SK-N-SH treated with all-trans-retinoic acid at 6 μM for 48 hours (cell line): ENCODE data around the gene CIBAR2.
"Not testable (repeated sequence)": the region's sequence is repeated elsewhere in the genome, so short reads cannot be mapped to it uniquely, and the experiment has no call there.

Experiments used
- ARNTL ChIP-seq: fragments of 450-650 bp; formaldehyde crosslinking; IDR thresholded peaks from 2 replicates; pipeline ENCODE4 v1.5.0; 2020; ENCODE audit warnings: low read depth, mild to moderate bottlenecking, moderate library complexity, borderline replicate concordance
- CREB5 ChIP-seq: fragments of 250-450 bp; sonication (Bioruptor Pico); IDR thresholded peaks from 2 replicates; pipeline ENCODE4 v1.5.1; 2020; ENCODE audit warnings: low read depth, mild to moderate bottlenecking, moderate library complexity
- CSDC2 ChIP-seq: fragments of 250-450 bp; sonication (Bioruptor Pico); IDR thresholded peaks from 2 replicates; pipeline ENCODE4 v1.5.0; 2020; ENCODE audit warnings: mild to moderate bottlenecking, moderate library complexity
- ESRRG ChIP-seq: fragments of 250-450 bp; sonication (Bioruptor Pico); IDR thresholded peaks from 2 replicates; pipeline ENCODE4 v1.6.1; 2021; ENCODE audit warnings: mild to moderate bottlenecking
- OSR1 ChIP-seq: fragments of 250-450 bp; sonication (Bioruptor Pico); IDR thresholded peaks from 2 replicates; pipeline ENCODE4 v1.8.0; 2022; ENCODE audit warnings: moderate library complexity, mild to moderate bottlenecking, inconsistent platforms
- PATZ1 ChIP-seq: fragments of 250-450 bp; sonication (Bioruptor Pico); IDR thresholded peaks from 2 replicates; pipeline ENCODE4 v1.8.0; 2020; ENCODE audit warnings: mild to moderate bottlenecking, moderate library complexity, borderline replicate concordance
- RARB ChIP-seq: fragments of 250-450 bp; sonication (Bioruptor Pico); IDR thresholded peaks from 2 replicates; pipeline ENCODE4 v1.8.0; 2021; ENCODE audit warnings: mild to moderate bottlenecking, moderate library complexity
- TCF4 ChIP-seq: fragments of 250-450 bp; sonication (Bioruptor Pico); IDR thresholded peaks from 2 replicates; pipeline ENCODE4 v1.8.0; 2021; ENCODE audit warnings: mild to moderate bottlenecking, moderate library complexity, borderline replicate concordance
- ZC3H10 ChIP-seq: fragments of 250-450 bp; sonication (Bioruptor Pico); IDR thresholded peaks from 2 replicates; pipeline ENCODE4 v1.5.1; 2021; ENCODE audit warnings: mild to moderate bottlenecking, moderate library complexity
- ZFP3 ChIP-seq: fragments of 250-450 bp; sonication (Bioruptor Pico); IDR thresholded peaks from 2 replicates; pipeline ENCODE4 v1.5.0; 2020; ENCODE audit warnings: mild to moderate bottlenecking, moderate library complexity
- ZNF8 ChIP-seq: fragments of 450-650 bp; formaldehyde crosslinking; IDR thresholded peaks from 2 replicates; pipeline ENCODE4 v1.5.0; 2020; ENCODE audit warnings: mild to moderate bottlenecking, moderate library complexity

GRCh38 chr16:85054321-85054720, 58.0 kb downstream of the CIBAR2 start:
- not testable (repeated sequence) for TF ChIP-seq CSDC2 (CRISPR knock-in tag); PATZ1; OSR1; CREB5 (CRISPR knock-in tag); ESRRG (CRISPR knock-in tag); ZNF8 (CRISPR knock-in tag); ZFP3 (CRISPR knock-in tag); ARNTL; RARB; ZC3H10 (CRISPR knock-in tag); TCF4 (CRISPR knock-in tag)
